Liver (tissue), 3 donors: Measurements from ENCODE around the gene VSTM2L.

Source experiments
- ATF3 ChIP-seq: IDR thresholded peaks from 2 replicates; pipeline ENCODE4 v1.6.1; 2016; ENCODE audit warnings: antibody characterized with exemption
- CTCF ChIP-seq: fragments of 150-350 bp; IDR thresholded peaks from 2 replicates; pipeline ENCODE4 v1.5.1; 2017; ENCODE audit warnings: improper control_type of control experiment, low read depth, low read length; ENCODE audit not compliant: missing input control
- EGR1 ChIP-seq, 2 donors: IDR thresholded peaks; 2 replicates each; pipeline ENCODE4 v1.6.1; 2016 to 2018; ENCODE audit warnings: antibody characterized with exemption in 2 of 2, low read depth in 2 of 2
- GABPA ChIP-seq, 2 donors: IDR thresholded peaks in 1 of 2; conservative IDR thresholded peaks in 1 of 2; 2 replicates each; pipeline ENCODE4 v1.6.1; 2016; ENCODE audit warnings: antibody characterized with exemption in 2 of 2, mild to moderate bottlenecking in 1 of 2, moderate library complexity in 1 of 2
- RAD21 ChIP-seq, 2 donors: IDR thresholded peaks; 2 replicates each; pipeline ENCODE4 v1.6.1; 2016; ENCODE audit warnings: antibody characterized with exemption in 2 of 2, mild to moderate bottlenecking in 2 of 2
- SP1 ChIP-seq: IDR thresholded peaks from 2 replicates; pipeline ENCODE4 v1.6.1; 2018; ENCODE audit warnings: antibody characterized with exemption, mild to moderate bottlenecking
- TF ChIP-seq, protein P1 (sequence below): IDR thresholded peaks from 2 replicates; pipeline ENCODE4 v1.6.1; 2016; ENCODE audit warnings: antibody characterized with exemption
- TF ChIP-seq, protein P2 (sequence below): IDR thresholded peaks from 2 replicates; pipeline ENCODE4 v1.6.1; 2016; ENCODE audit warnings: antibody characterized with exemption, mild to moderate bottlenecking
- donor health status: healthy.
- donor health status: healthy.

GRCh38 chr20:37938954-37939353 lies 36.0 kb downstream of the VSTM2L start:
- no peak for TF ChIP-seq RAD21 (IDR thresholded peaks at IDR 0.05)
- no peak for TF ChIP-seq CTCF
- TF ChIP-seq GABPA (IDR thresholded peaks at IDR 0.05 in 1 of 2, conservative IDR thresholded peaks at IDR 0.05 in 1 of 2), result no peak
- TF ChIP-seq ATF3, result no peak
- TF ChIP-seq, protein P1, sequence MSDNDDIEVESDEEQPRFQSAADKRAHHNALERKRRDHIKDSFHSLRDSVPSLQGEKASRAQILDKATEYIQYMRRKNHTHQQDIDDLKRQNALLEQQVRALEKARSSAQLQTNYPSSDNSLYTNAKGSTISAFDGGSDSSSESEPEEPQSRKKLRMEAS, result no peak
- TF ChIP-seq, protein P2, sequence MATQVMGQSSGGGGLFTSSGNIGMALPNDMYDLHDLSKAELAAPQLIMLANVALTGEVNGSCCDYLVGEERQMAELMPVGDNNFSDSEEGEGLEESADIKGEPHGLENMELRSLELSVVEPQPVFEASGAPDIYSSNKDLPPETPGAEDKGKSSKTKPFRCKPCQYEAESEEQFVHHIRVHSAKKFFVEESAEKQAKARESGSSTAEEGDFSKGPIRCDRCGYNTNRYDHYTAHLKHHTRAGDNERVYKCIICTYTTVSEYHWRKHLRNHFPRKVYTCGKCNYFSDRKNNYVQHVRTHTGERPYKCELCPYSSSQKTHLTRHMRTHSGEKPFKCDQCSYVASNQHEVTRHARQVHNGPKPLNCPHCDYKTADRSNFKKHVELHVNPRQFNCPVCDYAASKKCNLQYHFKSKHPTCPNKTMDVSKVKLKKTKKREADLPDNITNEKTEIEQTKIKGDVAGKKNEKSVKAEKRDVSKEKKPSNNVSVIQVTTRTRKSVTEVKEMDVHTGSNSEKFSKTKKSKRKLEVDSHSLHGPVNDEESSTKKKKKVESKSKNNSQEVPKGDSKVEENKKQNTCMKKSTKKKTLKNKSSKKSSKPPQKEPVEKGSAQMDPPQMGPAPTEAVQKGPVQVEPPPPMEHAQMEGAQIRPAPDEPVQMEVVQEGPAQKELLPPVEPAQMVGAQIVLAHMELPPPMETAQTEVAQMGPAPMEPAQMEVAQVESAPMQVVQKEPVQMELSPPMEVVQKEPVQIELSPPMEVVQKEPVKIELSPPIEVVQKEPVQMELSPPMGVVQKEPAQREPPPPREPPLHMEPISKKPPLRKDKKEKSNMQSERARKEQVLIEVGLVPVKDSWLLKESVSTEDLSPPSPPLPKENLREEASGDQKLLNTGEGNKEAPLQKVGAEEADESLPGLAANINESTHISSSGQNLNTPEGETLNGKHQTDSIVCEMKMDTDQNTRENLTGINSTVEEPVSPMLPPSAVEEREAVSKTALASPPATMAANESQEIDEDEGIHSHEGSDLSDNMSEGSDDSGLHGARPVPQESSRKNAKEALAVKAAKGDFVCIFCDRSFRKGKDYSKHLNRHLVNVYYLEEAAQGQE, result no peak
- TF ChIP-seq SP1, result no peak
- TF ChIP-seq EGR1 (IDR thresholded peaks at IDR 0.05; ENCODE audit: low read depth in 2 of 2), result no peak
